ENCODE measurements around the gene RAB3C.
"Not testable (repeated sequence)": the region's sequence is repeated elsewhere in the genome, so short reads cannot be mapped to it uniquely, and the experiment has no call there.

Gene RAB3C, protein sequence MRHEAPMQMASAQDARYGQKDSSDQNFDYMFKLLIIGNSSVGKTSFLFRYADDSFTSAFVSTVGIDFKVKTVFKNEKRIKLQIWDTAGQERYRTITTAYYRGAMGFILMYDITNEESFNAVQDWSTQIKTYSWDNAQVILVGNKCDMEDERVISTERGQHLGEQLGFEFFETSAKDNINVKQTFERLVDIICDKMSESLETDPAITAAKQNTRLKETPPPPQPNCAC

GRCh38 chr5:58582803-58583491 lies at the start of gene RAB3C:
RAB3C (plus strand) TSS chr5:58583075; CDS start chr5:58583209, 134 bp downstream.
- TF ChIP-seq, protein P1, sequence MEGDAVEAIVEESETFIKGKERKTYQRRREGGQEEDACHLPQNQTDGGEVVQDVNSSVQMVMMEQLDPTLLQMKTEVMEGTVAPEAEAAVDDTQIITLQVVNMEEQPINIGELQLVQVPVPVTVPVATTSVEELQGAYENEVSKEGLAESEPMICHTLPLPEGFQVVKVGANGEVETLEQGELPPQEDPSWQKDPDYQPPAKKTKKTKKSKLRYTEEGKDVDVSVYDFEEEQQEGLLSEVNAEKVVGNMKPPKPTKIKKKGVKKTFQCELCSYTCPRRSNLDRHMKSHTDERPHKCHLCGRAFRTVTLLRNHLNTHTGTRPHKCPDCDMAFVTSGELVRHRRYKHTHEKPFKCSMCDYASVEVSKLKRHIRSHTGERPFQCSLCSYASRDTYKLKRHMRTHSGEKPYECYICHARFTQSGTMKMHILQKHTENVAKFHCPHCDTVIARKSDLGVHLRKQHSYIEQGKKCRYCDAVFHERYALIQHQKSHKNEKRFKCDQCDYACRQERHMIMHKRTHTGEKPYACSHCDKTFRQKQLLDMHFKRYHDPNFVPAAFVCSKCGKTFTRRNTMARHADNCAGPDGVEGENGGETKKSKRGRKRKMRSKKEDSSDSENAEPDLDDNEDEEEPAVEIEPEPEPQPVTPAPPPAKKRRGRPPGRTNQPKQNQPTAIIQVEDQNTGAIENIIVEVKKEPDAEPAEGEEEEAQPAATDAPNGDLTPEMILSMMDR (conservative IDR thresholded peaks at IDR 0.05): no peak
- H3K27ac ChIP-seq: peak within 1 kb of the TSS; percentile 78

DNA sequence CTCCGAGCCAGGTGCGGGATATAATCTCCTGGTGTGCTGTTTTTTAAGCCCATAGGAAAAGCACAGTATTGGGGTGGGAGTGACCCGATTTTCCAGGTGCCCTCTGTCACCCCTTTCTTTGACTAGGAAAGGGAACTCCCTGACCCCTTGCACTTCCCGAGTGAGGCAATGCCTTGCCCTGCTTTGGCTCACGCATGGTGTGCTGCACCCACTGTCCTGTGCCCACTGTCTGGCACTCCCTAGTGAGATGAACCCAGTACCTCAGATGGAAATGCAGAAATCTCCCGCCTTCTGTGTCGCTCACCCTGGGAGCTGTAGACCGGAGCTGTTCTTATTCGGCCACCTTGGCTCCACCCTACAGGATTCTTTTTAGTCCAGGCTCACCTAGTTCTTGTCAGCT lies 40.9 kb upstream of the RAB3C start:
- H3K27ac ChIP-seq: not testable (repeated sequence)

GRCh38 chr5:58542709-58543108 lies 40.2 kb upstream of the RAB3C start:
- H3K27ac ChIP-seq: no peak overlapping the region
- TF ChIP-seq, protein P1 (conservative IDR thresholded peaks at IDR 0.05): no peak

- TF ChIP-seq, protein P1 (conservative IDR thresholded peaks at IDR 0.05): no peak
- no peak overlapping the region for H3K27ac ChIP-seq
Observed at GRCh38 chr5:58543723-58544122, 39.2 kb upstream of the RAB3C start.

DNA sequence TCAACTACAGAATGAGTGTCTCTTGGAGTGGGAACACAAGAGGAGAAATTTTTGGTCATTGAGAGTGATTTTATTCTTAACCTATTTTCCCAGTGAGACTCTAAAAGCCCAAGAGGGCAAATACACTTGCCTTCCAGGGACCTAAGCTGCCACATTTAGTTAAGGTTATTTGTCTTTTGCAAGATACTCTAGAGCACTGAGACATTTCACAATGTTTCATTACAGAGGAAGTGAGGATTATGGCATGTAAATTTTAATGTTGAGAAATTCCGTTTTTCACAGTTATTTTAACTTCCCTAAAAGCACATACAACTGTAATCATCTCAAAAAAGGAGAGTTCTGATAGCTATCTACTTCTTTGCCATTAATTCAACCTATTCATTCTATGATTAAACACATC lies 38.7 kb upstream of the RAB3C start:
- TF ChIP-seq, protein P1 (conservative IDR thresholded peaks at IDR 0.05): no peak
- H3K27ac ChIP-seq: no peak overlapping the region

- no peak overlapping the region for H3K27ac ChIP-seq
- TF ChIP-seq, protein P1 (conservative IDR thresholded peaks at IDR 0.05): no peak
Observed at GRCh38 chr5:58544926-58545325, 37.9 kb upstream of the RAB3C start.

GRCh38 chr5:58545912-58546311 lies 37.0 kb upstream of the RAB3C start:
- H3K27ac ChIP-seq: no peak overlapping the region
- TF ChIP-seq, protein P1 (conservative IDR thresholded peaks at IDR 0.05): no peak

- TF ChIP-seq, protein P1 (conservative IDR thresholded peaks at IDR 0.05): no peak
- H3K27ac ChIP-seq: no peak overlapping the region
Observed at GRCh38 chr5:58548068-58548467, 34.8 kb upstream of the RAB3C start.
